ENCODE measurements around the gene ROBO1. TPM values are rescaled to one million over a fixed set of nuclear protein-coding genes. Genes with fewer than 3 reads are reported as not detected.

ROBO1 gene
- total and polyA plus RNA-seq, 2 of the 13 experiments (the other 11 are each of a cell fraction or from before 2014, with no cell fraction given), result 52.2 to 71.0 TPM

- H3K36me3 ChIP-seq (replicated peaks in 1 of 2; ENCODE audit: control insufficient read depth in 1 of 2, insufficient read depth in 2 of 2, low read length in 2 of 2), result no peaks in the 10 kb centered on the region
- ChIA-PET CTCF (ENCODE audit: low intra/inter-chr PET ratio, low total read pairs) (no interaction called here), POLR2A (no interaction called here)
- no peak overlapping the region for H3K4me2 ChIP-seq (ENCODE audit: low read depth, low read length)
- no peaks in the 10 kb centered on the region for H4K20me1 ChIP-seq (ENCODE audit: insufficient read depth, low read length)
- no peaks in the 10 kb centered on the region; the same call in 1 of the 2 replicates for H3K4me1 ChIP-seq (ENCODE audit: insufficient read depth, low read length)
- DNase-seq (ENCODE audit: low spot score), result no peak
- peaks cover 22% of the 10 kb centered on the region for H3K79me2 ChIP-seq (ENCODE audit: insufficient read depth, low read length)
- in situ Hi-C loops (cut with HindIII; ENCODE audit: extremely low pct_ligation_motif_present, low pct_unique_long_range_greater_than_20kb), result no loop called here
- no peak overlapping the region for H2AFZ ChIP-seq (ENCODE audit: low read length)
- no peak for TF ChIP-seq THYN1 (CRISPR knock-in tag; IDR thresholded peaks at IDR 0.05; ENCODE audit: borderline replicate concordance, low read depth)
- no peak for TF ChIP-seq ZNF142 (CRISPR knock-in tag; IDR thresholded peaks at IDR 0.05)
- no peak for TF ChIP-seq KLF16 (CRISPR knock-in tag; IDR thresholded peaks at IDR 0.05)
- no peak for TF ChIP-seq SYNCRIP (IDR thresholded peaks at IDR 0.05; ENCODE audit: insufficient read depth, low read depth, low read length)
- no peak for TF ChIP-seq RAD21 (CRISPR knock-in tag; IDR thresholded peaks at IDR 0.05)
- TF ChIP-seq ZNF549 (CRISPR knock-in tag; IDR thresholded peaks at IDR 0.05), result no peak
- no peak for TF ChIP-seq IRX3 (CRISPR knock-in tag; IDR thresholded peaks at IDR 0.05; ENCODE audit: borderline replicate concordance, low read depth)
- no peak for TF ChIP-seq KLF15 (CRISPR knock-in tag; IDR thresholded peaks at IDR 0.05; ENCODE audit: borderline replicate concordance)
- no peak overlapping the region for H3K9ac ChIP-seq (ENCODE audit: insufficient read depth, low read depth, low read length)
- no peak for ATAC-seq
- H3K4me3 ChIP-seq (replicated peaks in 1 of 3; ENCODE audit: insufficient read depth in 1 of 3, low read depth in 2 of 3, low read length in 3 of 3), result no peak overlapping the region
- BruUV-seq (replicated peaks), result no TSS peak
- no peaks in the 10 kb centered on the region for H3K9me3 ChIP-seq (ENCODE audit: low read length)
- no peak overlapping the region for H3K27ac ChIP-seq (ENCODE audit: extremely low read length, insufficient read depth, low read length)
- 96% methylated on average over 1 of the region's 1 CpG for whole genome bisulfite sequencing (ENCODE audit: low lambda C conversion rate)
- H3K27me3 ChIP-seq (ENCODE audit: control insufficient read depth in 1 of 2, insufficient read depth in 2 of 2, low read length in 2 of 2), result no peaks in the 10 kb centered on the region
- FAIRE-seq, result no peak
- intact Hi-C loops (cut with micrococcal nuclease; ENCODE audit: unreplicated experiment), result no loop called here
Measured at GRCh38 chr3:78792733-78793132, 975.1 kb downstream of the ROBO1 start.
